Cerebellar cortex (tissue), 1 donor: ENCODE measurements around the gene CSTB.

ENCODE experiments used
- DNase-seq: peaks from one replicate; pipeline ENCODE4 v3.0.0-alpha.2; 2015; ENCODE audit warnings: low spot score

Gene CSTB

GRCh38 chr21:43810505-43811261 lies 34.6 kb upstream of the CSTB start:
- peak; percentile 74 for DNase-seq

GRCh38 chr21:43809853-43810504 lies 33.9 kb upstream of the CSTB start:
- no peak for DNase-seq

GRCh38 chr21:43809346-43809799 lies 33.3 kb upstream of the CSTB start:
- no peak for DNase-seq

GRCh38 chr21:43808832-43809251 lies 32.7 kb upstream of the CSTB start:
- DNase-seq: no peak

GRCh38 chr21:43808367-43808766 lies 32.3 kb upstream of the CSTB start:
- DNase-seq: no peak

GRCh38 chr21:43806017-43806710 lies 30.1 kb upstream of the CSTB start:
- DNase-seq: no peak

- no peak for DNase-seq
Observed at GRCh38 chr21:43805275-43805800, 29.2 kb upstream of the CSTB start.

GRCh38 chr21:43803558-43804300 lies 27.6 kb upstream of the CSTB start:
- DNase-seq: no peak

GRCh38 chr21:43802713-43803313 lies 26.7 kb upstream of the CSTB start:
- no peak for DNase-seq

- DNase-seq: no peak
Observed at GRCh38 chr21:43801006-43801783, 25.1 kb upstream of the CSTB start.

- no peak for DNase-seq
Observed at GRCh38 chr21:43800566-43800965, 24.5 kb upstream of the CSTB start.

GRCh38 chr21:43800124-43800523 lies 24.0 kb upstream of the CSTB start:
- no peak for DNase-seq

- no peak for DNase-seq
Observed at GRCh38 chr21:43799301-43799840, 23.3 kb upstream of the CSTB start.

- DNase-seq: no peak
Observed at GRCh38 chr21:43797925-43798715, 22.0 kb upstream of the CSTB start.

GRCh38 chr21:43797415-43797814 lies 21.3 kb upstream of the CSTB start:
- DNase-seq: no peak

- no peak for DNase-seq
Observed at GRCh38 chr21:43794857-43795256, 18.7 kb upstream of the CSTB start.

GRCh38 chr21:43794311-43794710 lies 18.2 kb upstream of the CSTB start:
- no peak for DNase-seq

GRCh38 chr21:43793243-43793642 lies 17.1 kb upstream of the CSTB start:
- no peak for DNase-seq

GRCh38 chr21:43792406-43792805 lies 16.3 kb upstream of the CSTB start:
- no peak for DNase-seq
